HG03354 (cell line): ENCODE measurements around the gene PIGP.
"Not testable (repeated sequence)": the region's sequence is repeated elsewhere in the genome, so short reads cannot be mapped to it uniquely, and the experiment has no call there.

Experiments used
- ATAC-seq: cut with Tn5 transposase; IDR thresholded peaks from one replicate; pipeline ENCODE4 v1.9.1; 2021; ENCODE audit warnings: mild to moderate bottlenecking; ENCODE audit not compliant: unreplicated experiment, poor library complexity, severe bottlenecking

Gene PIGP

DNA sequence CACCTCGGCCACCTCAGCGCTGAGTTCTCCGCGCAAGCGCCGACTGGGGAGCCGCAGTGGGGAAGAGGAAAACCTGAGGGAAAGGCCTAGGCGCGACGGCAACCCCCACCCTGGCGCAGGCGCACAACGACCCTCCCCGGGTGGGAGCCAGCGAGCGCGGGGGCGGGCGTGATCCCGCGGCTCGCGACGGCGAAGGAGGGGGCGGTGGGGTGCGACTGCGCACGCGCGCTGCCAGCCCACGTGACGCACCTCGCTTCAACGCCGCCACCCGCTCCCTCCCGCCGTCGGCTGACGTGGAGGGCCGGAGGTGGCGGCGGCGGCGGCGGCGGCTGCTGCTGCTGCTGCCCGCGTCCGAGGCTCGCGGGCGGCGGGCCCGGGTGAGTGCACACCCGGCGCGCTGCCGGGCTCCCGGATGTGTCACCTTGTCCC lies at the start of gene PIGP, which contains the start of gene TTC3:
PIGP (minus strand) TSS at position 84 of the 429 bp plus-strand sequence. CDS start 556 bp downstream, outside the sequence.
TTC3 (plus strand) TSS at position 267 of the 429 bp plus-strand sequence. CDS start 14,004 bp downstream, outside the sequence.
- ATAC-seq: peak; percentile 76

- no peak for ATAC-seq
Measured at GRCh38 chr21:37119421-37120218, 46.7 kb upstream of the PIGP start.

- ATAC-seq: no peak
Measured at GRCh38 chr21:37118187-37118826, 45.4 kb upstream of the PIGP start.

- ATAC-seq: no peak
Measured at GRCh38 chr21:37117204-37117603, 44.3 kb upstream of the PIGP start.

DNA sequence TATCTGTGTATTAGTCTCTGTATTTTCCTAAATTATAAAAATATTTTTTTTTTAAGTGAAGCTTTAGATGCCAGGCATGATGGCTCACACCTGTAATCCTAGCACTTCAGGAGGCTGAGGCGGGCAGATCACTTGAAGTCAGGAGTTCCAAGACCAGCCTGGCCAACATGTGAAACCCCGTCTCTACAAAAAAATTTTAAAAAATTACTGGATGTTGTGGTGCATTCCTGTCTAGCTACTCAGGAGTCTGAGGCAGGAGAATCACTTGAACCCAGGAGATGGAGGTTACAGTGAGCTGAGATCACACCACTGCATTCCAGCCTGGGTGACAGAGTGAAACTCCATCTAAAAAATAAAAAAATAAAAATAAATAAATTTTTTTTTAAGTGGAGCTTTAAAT lies 43.6 kb upstream of the PIGP start:
- not testable (repeated sequence) for ATAC-seq

GRCh38 chr21:37114301-37114700 lies 41.4 kb upstream of the PIGP start:
- ATAC-seq: not testable (repeated sequence)

DNA sequence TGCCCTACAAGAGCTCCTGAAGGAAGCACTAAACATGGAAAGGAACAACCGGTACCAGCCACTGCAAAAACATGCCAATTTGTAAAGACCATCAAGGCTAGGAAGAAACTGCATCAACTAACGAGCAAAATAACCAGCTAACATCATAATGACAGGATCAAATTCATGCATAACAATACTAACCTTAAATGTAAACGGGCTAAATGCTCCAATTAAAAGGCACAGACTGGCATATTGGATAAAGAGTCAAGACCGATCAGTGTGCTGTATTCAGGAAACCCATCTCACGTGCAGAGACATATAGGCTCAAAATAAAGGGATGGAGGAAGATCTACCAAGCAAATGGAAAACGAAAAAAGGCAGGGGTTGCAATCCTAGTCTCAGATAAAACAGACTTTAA lies 38.2 kb upstream of the PIGP start:
- not testable (repeated sequence) for ATAC-seq

DNA sequence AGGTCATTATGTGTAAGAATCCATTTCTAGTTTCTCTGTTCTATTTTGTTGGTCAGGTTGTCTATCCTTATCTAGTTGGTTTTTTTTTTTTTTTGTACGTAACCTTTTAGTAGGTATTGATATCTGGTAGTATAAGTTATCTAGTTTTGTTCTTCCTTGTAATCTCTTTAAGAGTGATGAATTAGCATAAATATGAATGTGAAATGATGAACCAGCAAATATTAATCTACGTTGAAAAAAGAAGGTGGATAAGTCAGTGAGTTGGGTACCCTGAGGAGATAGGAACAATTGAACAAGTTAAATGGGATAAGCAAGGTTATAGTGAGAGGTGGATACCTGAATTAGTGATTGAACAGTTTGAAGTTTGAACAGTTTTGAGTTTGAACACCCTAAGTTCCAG lies 34.1 kb upstream of the PIGP start:
- no peak for ATAC-seq

- not testable (repeated sequence) for ATAC-seq
Measured at GRCh38 chr21:37102746-37103145, 29.9 kb upstream of the PIGP start.

GRCh38 chr21:37101384-37101783 lies 28.5 kb upstream of the PIGP start:
- no peak for ATAC-seq

GRCh38 chr21:37100316-37100715 lies 27.4 kb upstream of the PIGP start:
- no peak for ATAC-seq

DNA sequence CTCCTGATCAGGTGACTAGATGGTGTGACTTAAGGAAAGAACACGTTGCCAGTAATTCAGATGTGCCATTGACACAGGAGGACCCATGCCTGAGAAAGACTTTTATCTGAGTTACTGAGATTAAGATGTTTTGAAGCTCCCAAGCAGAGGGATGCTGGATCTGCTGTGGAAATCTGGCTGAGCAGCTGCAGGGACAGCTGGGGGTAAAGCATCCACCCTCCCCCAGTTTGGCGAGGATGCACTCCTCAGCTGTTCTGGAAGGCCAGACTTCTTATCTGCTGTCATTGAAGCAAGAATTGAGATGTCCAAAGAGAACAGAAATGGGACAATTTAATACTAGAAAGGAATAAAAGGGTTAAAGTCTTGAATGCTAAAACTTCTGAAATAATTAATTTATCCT lies 25.9 kb upstream of the PIGP start:
- no peak for ATAC-seq

DNA sequence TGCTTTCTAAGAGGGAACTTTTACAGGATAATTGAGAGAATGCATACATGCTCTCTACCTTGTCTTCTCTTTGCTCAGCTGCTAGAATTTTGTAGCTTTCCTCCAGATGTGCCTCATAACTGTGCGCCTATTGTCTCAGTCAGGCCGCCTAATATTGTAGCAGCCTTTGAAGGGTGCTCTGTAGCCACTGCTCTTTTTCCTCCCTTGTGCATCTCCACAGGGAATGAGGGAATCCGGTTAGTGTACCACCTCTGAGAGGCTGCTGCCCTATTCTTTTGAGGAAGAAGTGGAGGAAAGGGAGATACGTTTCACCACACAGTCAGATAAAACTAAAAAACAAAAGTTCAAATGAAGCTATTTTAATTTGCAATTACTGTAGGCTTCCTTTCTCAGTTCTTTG lies 22.9 kb upstream of the PIGP start:
- ATAC-seq: no peak

GRCh38 chr21:37093977-37094376 lies 21.1 kb upstream of the PIGP start:
- no peak for ATAC-seq

DNA sequence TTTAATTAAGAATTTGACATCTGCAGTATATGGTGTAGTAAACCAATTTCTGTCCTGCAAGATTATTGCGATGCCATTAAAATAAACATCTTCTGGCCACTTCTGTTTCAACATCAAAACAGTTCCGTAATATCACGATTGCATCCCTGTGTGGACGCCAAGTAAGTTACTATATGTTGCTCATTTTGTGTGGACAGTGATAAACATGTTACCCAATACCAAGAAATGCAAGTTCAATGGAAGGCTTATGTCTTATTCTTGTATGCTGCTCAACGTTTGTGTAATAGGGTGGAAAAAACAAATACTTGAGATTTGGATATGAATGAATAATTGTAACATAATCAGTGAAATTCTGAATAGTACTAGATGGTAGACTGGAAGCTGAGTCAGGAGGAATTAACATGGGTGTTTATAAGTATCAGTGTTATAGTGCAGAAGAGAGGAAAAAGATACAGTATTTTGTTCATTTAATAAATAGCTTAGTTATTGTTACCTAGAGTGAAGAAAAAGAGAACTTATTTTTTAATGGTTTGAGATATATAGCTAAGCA lies 15.4 kb upstream of the PIGP start:
- no peak for ATAC-seq

GRCh38 chr21:37087188-37087587 lies 14.3 kb upstream of the PIGP start:
- ATAC-seq: no peak

DNA sequence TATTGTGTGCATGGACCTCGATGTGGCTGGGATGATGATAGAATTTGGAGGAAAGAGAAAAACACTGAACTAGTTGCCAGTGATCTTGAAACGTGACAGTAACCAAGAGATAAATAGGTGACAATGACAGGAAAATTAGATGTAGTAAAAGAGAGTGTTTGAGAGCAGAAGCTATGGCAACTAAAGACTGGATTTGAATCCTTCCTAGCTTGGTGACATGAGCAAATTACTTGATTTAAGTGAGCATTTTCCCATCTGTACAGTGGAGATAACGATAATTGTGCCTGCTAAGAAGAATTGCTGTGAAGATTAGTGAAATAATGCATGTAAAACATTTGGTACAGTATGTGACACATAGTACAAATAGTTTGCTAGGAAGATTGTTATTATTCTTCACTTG lies 12.9 kb upstream of the PIGP start:
- ATAC-seq: no peak

DNA sequence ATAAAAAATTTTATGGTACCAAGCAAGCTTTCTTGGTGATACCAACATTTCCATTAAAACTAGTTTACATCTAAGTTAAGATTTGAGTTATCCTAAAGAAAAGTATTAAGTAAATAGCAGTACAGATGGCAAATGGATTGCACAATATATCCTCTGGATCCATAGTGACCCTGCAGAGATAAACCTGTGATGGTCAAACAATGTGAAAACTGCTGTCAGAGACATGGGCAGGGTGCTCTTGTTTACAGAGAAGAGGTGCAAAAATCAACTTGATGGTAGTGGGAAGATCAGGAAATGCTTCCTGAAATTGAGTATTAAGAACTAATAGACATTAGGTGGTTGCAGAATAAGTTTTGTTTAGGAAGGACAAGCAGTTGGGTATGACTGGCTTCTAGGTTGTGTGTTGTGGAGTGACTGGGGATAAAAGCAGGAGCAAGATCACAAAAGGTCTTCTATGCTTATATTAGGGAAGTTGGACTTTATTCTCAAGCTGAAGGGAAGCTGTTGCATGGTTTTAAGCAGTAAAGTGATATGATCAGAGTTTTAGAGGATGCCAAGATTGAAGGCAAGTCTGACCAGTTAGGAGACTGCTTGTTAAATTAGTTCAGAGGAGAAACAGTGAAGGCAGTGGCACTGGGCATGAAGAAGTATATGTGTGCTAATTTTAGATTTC lies 10.1 kb upstream of the PIGP start:
- no peak for ATAC-seq

GRCh38 chr21:37082375-37082774 lies 9.5 kb upstream of the PIGP start:
- ATAC-seq: no peak

GRCh38 chr21:37079211-37079824 lies 6.4 kb upstream of the PIGP start:
- no peak for ATAC-seq
